GM12892 (cell line): Measurements from ENCODE around the gene IL12RB1.
A peak's percentile ranks its signal among the peaks of the same experiment; 100 is the strongest.
"Not testable (repeated sequence)": the region's sequence is repeated elsewhere in the genome, so short reads cannot be mapped to it uniquely, and the experiment has no call there.

Experiments
- DNase-seq: peaks from one replicate; pipeline ENCODE4 v3.0.0; 2011; ENCODE audit not compliant: insufficient read length
- FAIRE-seq: peaks from 2 replicates; lab custom pipeline; 2011; peaks lifted over from hg19 to GRCh38; lab: Jason Lieb, UNC
- POLR2A ChIP-seq: IDR thresholded peaks from 2 replicates; pipeline ENCODE4 v1.6.1; 2011; ENCODE audit warnings: low read depth, low read length, control low read depth
- POLR2AphosphoS5 ChIP-seq: IDR thresholded peaks from 2 replicates; pipeline ENCODE4 v1.6.1; 2011; ENCODE audit warnings: low read depth, low read length, control low read depth
- TAF1 ChIP-seq: IDR thresholded peaks from 2 replicates; pipeline ENCODE4 v1.6.1; 2011; ENCODE audit warnings: low read depth, mild to moderate bottlenecking, control low read depth, low read length, borderline replicate concordance

The IL12RB1 gene

GRCh38 chr19:18057557-18057956, 29.2 kb downstream of the IL12RB1 start:
- no peak for FAIRE-seq
- TF ChIP-seq POLR2A (no peak), TAF1 (no peak), POLR2AphosphoS5 (no peak)
- DNase-seq: no peak

- FAIRE-seq: no peak
- DNase-seq: no peak
Observed at GRCh38 chr19:18055967-18056366, 30.8 kb downstream of the IL12RB1 start.

GRCh38 chr19:18053576-18054219, 33.0 kb downstream of the IL12RB1 start:
- DNase-seq (no peak), FAIRE-seq (no peak)
- TF ChIP-seq POLR2A: no peak

More at GRCh38 chr19:18055967-18056366, 30.8 kb downstream of the IL12RB1 start:
- TF ChIP-seq TAF1: no peak
- TF ChIP-seq POLR2AphosphoS5: no peak
- no peak for TF ChIP-seq POLR2A

GRCh38 chr19:18051887-18052286, 34.8 kb downstream of the IL12RB1 start:
- DNase-seq (no peak), FAIRE-seq (no peak)
- TF ChIP-seq POLR2AphosphoS5 (no peak), POLR2A (no peak)

GRCh38 chr19:18049385-18049784, 37.3 kb downstream of the IL12RB1 start:
- DNase-seq (no peak), FAIRE-seq (no peak)
- TF ChIP-seq TAF1: no peak

- no peak for TF ChIP-seq POLR2A
- no peak for TF ChIP-seq POLR2AphosphoS5
- TF ChIP-seq TAF1: no peak
- FAIRE-seq (no peak), DNase-seq (no peak)
Observed at GRCh38 chr19:18046059-18046718, 40.5 kb downstream of the IL12RB1 start.

GRCh38 chr19:18045307-18046050, 41.3 kb downstream of the IL12RB1 start:
- DNase-seq: no peak
- peak; percentile 9 for FAIRE-seq

GRCh38 chr19:18044825-18045304, 41.9 kb downstream of the IL12RB1 start:
- DNase-seq: peak; percentile 82
- FAIRE-seq: peak; percentile 98

More at GRCh38 chr19:18045307-18046050, 41.3 kb downstream of the IL12RB1 start:
- TF ChIP-seq POLR2A (no peak), TAF1 (no peak), POLR2AphosphoS5 (no peak)

GRCh38 chr19:18043676-18044075, 43.1 kb downstream of the IL12RB1 start:
- FAIRE-seq (no peak), DNase-seq (no peak)
- no peak for TF ChIP-seq POLR2AphosphoS5
- TF ChIP-seq POLR2A: no peak
- no peak for TF ChIP-seq TAF1

More at GRCh38 chr19:18044825-18045304, 41.9 kb downstream of the IL12RB1 start:
- no peak for TF ChIP-seq POLR2A
- no peak for TF ChIP-seq TAF1
- no peak; the same call in 1 of the 2 replicates for TF ChIP-seq POLR2AphosphoS5

- FAIRE-seq (no peak), DNase-seq (no peak)
- TF ChIP-seq POLR2A (no peak), POLR2AphosphoS5 (no peak), TAF1 (no peak)
Observed at GRCh38 chr19:18041054-18041453, 45.7 kb downstream of the IL12RB1 start.

GRCh38 chr19:18032102-18032501, 54.6 kb downstream of the IL12RB1 start:
- not testable (repeated sequence) for DNase-seq, FAIRE-seq

- DNase-seq, FAIRE-seq: not testable (repeated sequence)
Observed at GRCh38 chr19:18031401-18031800, 55.3 kb downstream of the IL12RB1 start.
